NCI-H446 (cell line): Measurements from ENCODE around the gene HSF2.
"Not testable (repeated sequence)": the region's sequence is repeated elsewhere in the genome, so short reads cannot be mapped to it uniquely, and the experiment has no call there.

Source experiments
- DNase-seq, 2 experiments: peaks; one replicate each; lab custom pipeline; 2025; lab: John Stamatoyannopoulos, UW

Gene HSF2

GRCh38 chr6:122455116-122455515 lies 55.7 kb downstream of the HSF2 start:
- not testable (repeated sequence) for DNase-seq

GRCh38 chr6:122458087-122458486 lies 58.6 kb downstream of the HSF2 start:
- DNase-seq = no peak

GRCh38 chr6:122459240-122459639 lies 59.8 kb downstream of the HSF2 start:
- DNase-seq = no peak

DNA sequence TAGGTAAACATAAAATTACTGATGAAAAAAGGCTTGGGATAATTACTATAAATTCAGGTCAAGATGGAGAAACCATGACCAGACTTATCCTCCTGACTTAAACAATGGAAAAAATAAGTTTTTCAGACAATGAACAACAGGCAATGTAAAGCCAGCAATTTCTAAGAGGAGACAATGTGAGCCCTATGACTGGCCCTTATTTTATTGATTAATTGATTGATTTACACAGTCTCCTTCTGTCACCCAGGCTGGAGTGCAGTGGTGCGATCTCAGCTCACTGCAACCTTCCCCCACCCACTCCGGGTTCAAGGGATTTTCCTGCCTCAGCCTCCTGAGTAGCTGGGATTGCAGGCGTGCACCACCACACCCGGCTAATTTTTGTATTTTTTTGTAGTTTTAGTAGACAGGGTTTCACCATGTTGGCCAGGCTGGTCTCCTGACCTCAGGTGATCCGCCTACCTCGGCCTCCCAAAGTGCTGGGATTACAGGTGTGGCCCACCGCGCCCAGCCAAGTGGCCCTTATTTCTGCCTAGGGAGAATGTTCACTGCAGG lies 60.5 kb downstream of the HSF2 start:
- not testable (repeated sequence) for DNase-seq

DNA sequence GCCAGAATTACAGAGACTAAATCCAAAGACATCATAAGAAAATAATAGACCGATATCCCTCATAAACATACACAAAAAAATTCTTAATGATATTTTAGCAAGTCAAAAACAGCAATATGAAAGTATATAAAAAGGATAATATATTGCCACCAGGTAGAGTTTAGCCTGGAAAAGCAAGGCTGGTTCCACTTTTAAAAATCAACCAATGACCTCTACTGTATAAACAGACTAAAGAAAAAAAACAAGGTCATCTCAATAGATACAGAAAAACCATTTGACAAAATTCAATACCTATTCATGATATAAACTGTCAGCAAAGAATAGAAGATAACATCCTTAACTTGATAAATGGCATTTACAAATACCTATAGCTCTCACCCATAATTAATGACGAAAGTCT lies 62.4 kb downstream of the HSF2 start:
- no peak for DNase-seq

DNA sequence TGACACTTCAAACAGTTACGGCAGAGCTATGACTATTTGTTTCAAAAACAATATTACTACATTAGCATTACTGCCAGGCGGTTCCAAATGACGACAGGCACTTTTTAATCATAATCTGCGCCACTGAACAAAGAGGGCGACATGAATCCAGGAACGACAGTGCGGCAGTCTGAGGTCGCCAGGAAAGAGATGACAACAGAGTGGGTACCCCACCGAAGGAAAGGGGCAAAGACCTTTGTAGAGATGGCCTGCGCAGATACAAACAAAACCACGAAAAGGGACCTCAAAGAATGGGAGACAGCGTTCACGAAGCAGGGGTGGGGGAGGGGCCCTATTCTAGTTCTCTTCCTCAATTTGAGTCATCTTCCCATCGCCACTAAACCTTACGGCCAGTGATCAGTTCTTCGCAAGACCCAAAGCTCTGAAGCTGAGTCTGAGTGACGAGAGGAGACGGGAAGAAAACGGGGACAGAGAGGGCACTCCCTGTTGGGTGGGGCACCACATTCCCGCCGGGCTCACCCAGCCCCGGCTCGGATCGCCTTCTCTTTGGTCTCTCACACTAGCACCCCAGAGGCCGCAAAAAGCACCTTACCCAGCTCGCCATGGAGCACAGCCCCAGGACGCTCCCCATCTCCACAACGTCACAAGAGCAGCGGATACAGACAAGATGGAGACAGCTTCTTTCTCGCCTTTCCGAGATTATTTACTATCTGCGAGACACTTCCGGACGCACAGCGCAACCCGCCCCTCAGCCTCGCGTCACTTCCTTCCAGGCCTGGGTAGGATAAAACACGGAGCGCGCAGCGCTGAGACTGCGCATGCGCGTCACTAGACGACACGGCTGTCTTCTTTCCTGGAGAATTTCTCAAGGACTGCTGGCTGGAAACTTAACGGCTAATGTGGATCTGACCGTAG lies 71.9 kb downstream of the HSF2 start, which contains the start of gene SERINC1:
Gene SERINC1 (minus strand): TSS at position 701 of the 915 bp plus-strand sequence. CDS start 70 bp downstream, at position 631.
- DNase-seq = peak; percentile 90 to 93

- DNase-seq = no peak
Observed at GRCh38 chr6:122472022-122472340, 72.5 kb downstream of the HSF2 start.

DNA sequence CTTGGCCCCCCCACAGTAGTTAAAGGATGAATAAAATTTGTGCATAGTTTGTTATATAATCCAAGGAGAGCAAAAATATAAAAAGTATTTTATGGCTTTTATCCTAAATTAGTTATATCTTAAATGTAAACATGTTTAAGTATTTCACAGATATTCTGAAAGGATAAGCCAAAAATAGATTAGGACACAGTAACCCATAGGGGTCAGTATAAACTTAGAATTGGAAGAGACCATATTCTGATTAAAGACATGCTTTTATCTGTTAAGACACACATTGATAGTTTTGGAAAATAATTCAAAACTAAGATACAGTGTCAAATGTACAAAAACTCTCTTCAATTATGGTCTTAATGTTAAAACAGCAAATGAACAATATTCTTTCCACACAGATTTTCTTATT lies 76.7 kb downstream of the HSF2 start:
- DNase-seq = peak in 1 of 2 experiments; percentile 16

GRCh38 chr6:122482750-122483080 lies 83.3 kb downstream of the HSF2 start:
- DNase-seq = no peak
